ENCODE data around the gene SOX6. TPM values are rescaled to one million over a fixed set of nuclear protein-coding genes. Genes with fewer than 3 reads are reported as not detected.

Gene SOX6
- total RNA-seq, 4 donors from 2014 or later = 1.7 to 3.6 (median 3.2) TPM

DNA sequence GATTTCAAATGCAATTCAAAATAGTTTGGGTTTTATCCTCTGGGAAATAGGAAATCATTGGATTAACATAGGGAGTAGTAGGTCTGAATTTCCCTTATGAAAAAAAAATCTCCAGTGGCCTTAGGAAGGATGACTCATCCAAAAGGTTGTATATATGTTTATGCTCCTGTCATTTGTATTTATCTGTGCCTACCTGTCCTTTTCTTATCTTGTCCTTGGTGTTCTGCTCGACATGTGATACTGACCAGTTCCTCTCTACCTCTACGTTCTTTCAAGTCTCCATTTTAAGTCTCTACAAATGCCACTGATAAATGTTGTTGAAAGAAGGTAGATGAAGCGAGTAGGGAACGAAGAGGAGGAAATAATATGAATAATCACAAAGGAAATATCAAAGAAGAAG, 3.0 kb upstream of the SOX6 start:
- no peak for DNase-seq (ENCODE audit: extremely low spot score)
- WGBS = 70% methylated on average over 4 of the region's 4 CpGs
- H3K27ac ChIP-seq (replicated peaks in 1 of 4) = no peak overlapping the region

GRCh38 chr11:16358726-16359125, 2.4 kb upstream of the SOX6 start:
- no peak for TF ChIP-seq POLR2AphosphoS5 (IDR thresholded peaks at IDR 0.05)
- no peak for TF ChIP-seq POLR2A (IDR thresholded peaks at IDR 0.05; ENCODE audit: low read depth)
- TF ChIP-seq, protein P1, sequence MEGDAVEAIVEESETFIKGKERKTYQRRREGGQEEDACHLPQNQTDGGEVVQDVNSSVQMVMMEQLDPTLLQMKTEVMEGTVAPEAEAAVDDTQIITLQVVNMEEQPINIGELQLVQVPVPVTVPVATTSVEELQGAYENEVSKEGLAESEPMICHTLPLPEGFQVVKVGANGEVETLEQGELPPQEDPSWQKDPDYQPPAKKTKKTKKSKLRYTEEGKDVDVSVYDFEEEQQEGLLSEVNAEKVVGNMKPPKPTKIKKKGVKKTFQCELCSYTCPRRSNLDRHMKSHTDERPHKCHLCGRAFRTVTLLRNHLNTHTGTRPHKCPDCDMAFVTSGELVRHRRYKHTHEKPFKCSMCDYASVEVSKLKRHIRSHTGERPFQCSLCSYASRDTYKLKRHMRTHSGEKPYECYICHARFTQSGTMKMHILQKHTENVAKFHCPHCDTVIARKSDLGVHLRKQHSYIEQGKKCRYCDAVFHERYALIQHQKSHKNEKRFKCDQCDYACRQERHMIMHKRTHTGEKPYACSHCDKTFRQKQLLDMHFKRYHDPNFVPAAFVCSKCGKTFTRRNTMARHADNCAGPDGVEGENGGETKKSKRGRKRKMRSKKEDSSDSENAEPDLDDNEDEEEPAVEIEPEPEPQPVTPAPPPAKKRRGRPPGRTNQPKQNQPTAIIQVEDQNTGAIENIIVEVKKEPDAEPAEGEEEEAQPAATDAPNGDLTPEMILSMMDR (IDR thresholded peaks at IDR 0.05) = no peak
- TF ChIP-seq EP300 (IDR thresholded peaks at IDR 0.05) = no peak
- H3K4me3 ChIP-seq = no peak overlapping the region
- H3K27me3 ChIP-seq = no peaks in the 10 kb centered on the region
- H3K36me3 ChIP-seq = no peaks in the 10 kb centered on the region
- DNase-seq (ENCODE audit: extremely low spot score) = no peak
- no peak overlapping the region for H3K27ac ChIP-seq (replicated peaks in 1 of 4)
- H3K4me1 ChIP-seq = peaks cover 0 to 13% (median 0%) of the 10 kb centered on the region in 4 donors
- no peaks in the 10 kb centered on the region for H3K9me3 ChIP-seq
- intact Hi-C loops (cut with DNase I) = no loop called here

More for the DNA sequence above, 3.0 kb upstream of the SOX6 start:
- intact Hi-C loops (cut with DNase I) = no loop called here
- Histone ChIP-seq H3K36me3 (no peaks in the 10 kb centered on the region), H3K9me3 (no peaks in the 10 kb centered on the region), H3K4me1 (peaks cover 0 to 13% (median 0%) of the 10 kb centered on the region in 4 donors), H3K27me3 (no peaks in the 10 kb centered on the region), H3K4me3 (no peak overlapping the region)
- TF ChIP-seq POLR2A (IDR thresholded peaks at IDR 0.05; ENCODE audit: low read depth) (no peak), EP300 (IDR thresholded peaks at IDR 0.05) (no peak), POLR2AphosphoS5 (IDR thresholded peaks at IDR 0.05) (no peak)
- TF ChIP-seq, protein P1 (IDR thresholded peaks at IDR 0.05) = no peak

DNA sequence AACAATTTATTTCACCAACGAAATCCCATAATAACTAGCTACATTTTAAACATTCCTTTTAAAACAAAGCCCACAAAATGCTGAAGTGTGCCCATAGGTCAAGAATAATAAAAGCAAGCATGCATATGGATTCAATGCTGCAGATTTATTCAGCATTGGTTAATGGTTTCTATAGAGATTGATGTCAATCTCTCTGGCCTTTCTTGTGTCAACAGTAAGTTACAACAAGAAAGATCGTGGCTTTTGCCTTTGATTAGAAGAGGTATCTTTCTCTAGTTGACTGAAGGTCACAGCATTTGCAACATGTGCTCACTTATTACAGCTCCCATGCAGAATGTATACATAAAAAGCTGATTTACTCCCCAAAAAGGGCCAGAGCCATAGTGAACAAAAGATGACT, 1.4 kb upstream of the SOX6 start:
- intact Hi-C loops (cut with DNase I) = no loop called here
- Histone ChIP-seq H3K4me3 (no peak overlapping the region), H3K27me3 (no peaks in the 10 kb centered on the region), H3K4me1 (peaks cover 0 to 13% (median 0%) of the 10 kb centered on the region in 4 donors), H3K27ac (replicated peaks in 1 of 4) (no peak overlapping the region), H3K9me3 (no peaks in the 10 kb centered on the region), H3K36me3 (no peaks in the 10 kb centered on the region)
- TF ChIP-seq POLR2A (IDR thresholded peaks at IDR 0.05; ENCODE audit: low read depth) = no peak
- TF ChIP-seq, protein P1 (IDR thresholded peaks at IDR 0.05) = no peak
- DNase-seq (ENCODE audit: extremely low spot score) = no peak
- 65% methylated on average over 2 of the region's 2 CpGs for WGBS

GRCh38 chr11:16356761-16357393, 531 bp upstream of the SOX6 start:
- 70% methylated on average over 3 of the region's 3 CpGs for WGBS
- Histone ChIP-seq H3K4me1 (peaks cover 0 to 13% (median 0%) of the 10 kb centered on the region in 4 donors), H3K9me3 (no peaks in the 10 kb centered on the region), H3K36me3 (no peaks in the 10 kb centered on the region), H3K27me3 (no peaks in the 10 kb centered on the region), H3K27ac (replicated peaks in 1 of 4) (peak overlapping the region in 1 of 4 donors; percentile 27), H3K4me3 (no peak overlapping the region)
- no peak for DNase-seq (ENCODE audit: extremely low spot score)
- TF ChIP-seq POLR2AphosphoS5 (IDR thresholded peaks at IDR 0.05) (no peak), EP300 (IDR thresholded peaks at IDR 0.05) (no peak)
- intact Hi-C loops (cut with DNase I) = no loop called here

GRCh38 chr11:16352707-16353106, 3.6 kb downstream of the SOX6 start:
- no peak overlapping the region for H3K27ac ChIP-seq (replicated peaks in 1 of 4)
- intact Hi-C loops (cut with DNase I) = no loop called here

More at GRCh38 chr11:16352707-16353106, 3.6 kb downstream of the SOX6 start:
- H3K36me3 ChIP-seq = no peaks in the 10 kb centered on the region
- H3K4me1 ChIP-seq = peaks cover 0 to 13% (median 0%) of the 10 kb centered on the region in 4 donors
- no peak for DNase-seq (ENCODE audit: extremely low spot score)
- H3K4me3 ChIP-seq = no peak overlapping the region
- no peaks in the 10 kb centered on the region for H3K27me3 ChIP-seq
- H3K9me3 ChIP-seq = no peaks in the 10 kb centered on the region
- no peak for TF ChIP-seq POLR2A (IDR thresholded peaks at IDR 0.05; ENCODE audit: low read depth)
- no peak for TF ChIP-seq EP300 (IDR thresholded peaks at IDR 0.05)
- no peak for TF ChIP-seq POLR2AphosphoS5 (IDR thresholded peaks at IDR 0.05)
- TF ChIP-seq, protein P1 (IDR thresholded peaks at IDR 0.05) = no peak

Measured in esophagus muscularis mucosa (tissue), 4 donors.